GM12878 (cell line): ENCODE data around the gene GRK5. TPM values are rescaled to one million over a fixed set of nuclear protein-coding genes. Genes with fewer than 3 reads are reported as not detected.

Source experiments
- CBX3 ChIP-seq: fragments of 200-600 bp; sonication (generic); IDR thresholded peaks from 2 replicates; pipeline ENCODE4 v1.6.1; 2016; ENCODE audit warnings: low read depth, borderline replicate concordance
- E4F1 ChIP-seq: fragments of 450-650 bp; IDR thresholded peaks from 2 replicates; pipeline ENCODE4 v1.6.1; 2018; ENCODE audit warnings: borderline replicate concordance, mild to moderate bottlenecking; ENCODE audit not compliant: partially characterized antibody
- EP300 ChIP-seq, 2 experiments: fragments of 150-350 bp in 1 of 2; IDR thresholded peaks; 2 replicates each; pipeline ENCODE4 v1.6.1; 2011 to 2012; ENCODE audit warnings: low read depth in 2 of 2, low read length in 2 of 2, borderline replicate concordance in 1 of 2, improper control_type of control experiment in 1 of 2, inconsistent platforms in 1 of 2; ENCODE audit not compliant: control insufficient read depth in 1 of 2
- GABPA ChIP-seq: IDR thresholded peaks from 2 replicates; pipeline ENCODE4 v1.6.1; 2014; ENCODE audit warnings: antibody characterized with exemption, low read depth, mild to moderate bottlenecking, inconsistent platforms
- HDAC6 ChIP-seq: fragments of 200-600 bp; sonication (generic); IDR thresholded peaks from one replicate; pipeline ENCODE4 v1.8.0; 2017; ENCODE audit warnings: antibody characterized with exemption; ENCODE audit not compliant: unreplicated experiment
- HSF1 ChIP-seq: fragments of 150-350 bp; IDR thresholded peaks from 2 replicates; pipeline ENCODE4 v1.6.1; 2014; ENCODE audit warnings: mild to moderate bottlenecking, low read depth, low read length
- IKZF1 ChIP-seq: fragments of 450-650 bp; conservative IDR thresholded peaks from 2 replicates; pipeline ENCODE4 v1.6.1; 2017; ENCODE audit warnings: antibody characterized with exemption, mild to moderate bottlenecking
- KAT2A ChIP-seq: conservative IDR thresholded peaks from 2 replicates; pipeline ENCODE4 v1.6.1; 2011; ENCODE audit warnings: low read depth, low read length; ENCODE audit not compliant: control insufficient read depth
- LARP7 ChIP-seq: fragments of 450-650 bp; IDR thresholded peaks from 2 replicates; pipeline ENCODE4 v1.6.1; 2017; ENCODE audit warnings: mild to moderate bottlenecking
- MEF2B ChIP-seq: fragments of 450-650 bp; IDR thresholded peaks from 2 replicates; pipeline ENCODE4 v1.6.1; 2018; ENCODE audit warnings: mild to moderate bottlenecking, moderate library complexity; ENCODE audit not compliant: partially characterized antibody, poor library complexity, severe bottlenecking
- MXI1 ChIP-seq: fragments of 150-350 bp; IDR thresholded peaks from 2 replicates; pipeline ENCODE4 v1.6.1; 2011; ENCODE audit warnings: low read depth, mild to moderate bottlenecking, inconsistent platforms, low read length, improper control_type of control experiment
- NBN ChIP-seq: fragments of 450-650 bp; IDR thresholded peaks from 2 replicates; pipeline ENCODE4 v1.6.1; 2016
- REST ChIP-seq: IDR thresholded peaks from 2 replicates; pipeline ENCODE4 v1.6.1; 2012; ENCODE audit warnings: mild to moderate bottlenecking, low read depth, low read length
- TARDBP ChIP-seq: IDR thresholded peaks from 2 replicates; pipeline ENCODE4 v1.6.1; 2016; ENCODE audit warnings: borderline replicate concordance
- TBL1XR1 ChIP-seq: IDR thresholded peaks from 2 replicates; pipeline ENCODE4 v1.6.1; 2012; ENCODE audit warnings: low read depth, low read length, improper control_type of control experiment
- USF1 ChIP-seq: IDR thresholded peaks from 2 replicates; pipeline ENCODE4 v1.6.1; 2011; ENCODE audit warnings: borderline replicate concordance, low read depth, mild to moderate bottlenecking, moderate library complexity, mixed read lengths, low read length; ENCODE audit not compliant: insufficient read depth; ENCODE audit errors: extremely low read length
- USF2 ChIP-seq: IDR thresholded peaks from 2 replicates; pipeline ENCODE4 v1.6.1; 2011; ENCODE audit warnings: low read depth, low read length, improper control_type of control experiment, borderline replicate concordance
- ZNF207 ChIP-seq: fragments of 450-650 bp; IDR thresholded peaks from 2 replicates; pipeline ENCODE4 v1.6.1; 2014; ENCODE audit warnings: antibody characterized with exemption, mild to moderate bottlenecking, borderline replicate concordance
- ZNF217 ChIP-seq: fragments of 450-650 bp; IDR thresholded peaks from 2 replicates; pipeline ENCODE4 v1.6.1; 2017; ENCODE audit warnings: antibody characterized with exemption, mild to moderate bottlenecking
- ZNF622 ChIP-seq: fragments of 450-650 bp; IDR thresholded peaks from 2 replicates; pipeline ENCODE4 v1.6.1; 2017; ENCODE audit warnings: mild to moderate bottlenecking, inconsistent platforms
- polyA plus RNA-seq, 11 experiments: library from polyadenylated mRNA; depleted of rRNA in 4 of 11; unstranded in 6 of 11; stranded (reverse) in 5 of 11; fragments of >200 nt; fragmentation: Nextera tagmentation in 4 of 11; fragmentation: Illumina TruSeq in 1 of 11; extraction: Ambion mirVana in 4 of 11; extraction: Trizol in 1 of 11; gene quantifications; 1 replicate in 1 of 11; 2 replicates in 10 of 11; pipeline versions ENCODE4 v1.2.1 to v1.2.3, GENCODE V29; 2011 to 2016; ENCODE audit warnings: inconsistent platforms in 2 of 11, missing spikeins in 2 of 11, low read depth in 1 of 11
- total RNA-seq, 4 experiments: library from RNA; depleted of rRNA in 3 of 4; stranded (reverse); fragments of >200 nt in 3 of 4; fragmentation: Illumina TruSeq in 1 of 4; extraction: Trizol in 1 of 4; gene quantifications; 2 replicates each; pipeline versions ENCODE4 v1.2.1 to v1.2.3, GENCODE V29; 2013 to 2021

The GRK5 gene
- total and polyA plus RNA-seq, 10 of the 15 experiments (the other 5 are each of a cell fraction or from before 2014, with no cell fraction given), result 0.11 to 22.1 (median 10.0) TPM

- no peak for TF ChIP-seq REST
- TF ChIP-seq TARDBP, result no peak
- TF ChIP-seq EP300 (IDR thresholded peaks at IDR 0.05; ENCODE audit: borderline replicate concordance in 1 of 2, control insufficient read depth in 1 of 2, low read depth in 2 of 2, low read length in 2 of 2), result no peak
- no peak for TF ChIP-seq ZNF622
- TF ChIP-seq USF2, result no peak
- TF ChIP-seq ZNF217, result no peak
- no peak for TF ChIP-seq MXI1
- peak; percentile 42; the same call in 1 of the 2 replicates for TF ChIP-seq NBN
- no peak for TF ChIP-seq HDAC6
- TF ChIP-seq GABPA, result peak; percentile 85
- TF ChIP-seq CBX3, result no peak
- TF ChIP-seq LARP7, result no peak
- peak; percentile 15 for TF ChIP-seq MEF2B
- no peak for TF ChIP-seq USF1
- TF ChIP-seq E4F1, result no peak
- TF ChIP-seq IKZF1, result no peak
- no peak for TF ChIP-seq HSF1
- TF ChIP-seq KAT2A, result no peak
- TF ChIP-seq ZNF207, result no peak
- no peak for TF ChIP-seq TBL1XR1
Observed at GRCh38 chr10:119205894-119206602, 1.3 kb upstream of the GRK5 start (continued).
